HCT116 (cell line): Measurements from ENCODE around the gene C1orf116. TPM values are rescaled to one million over a fixed set of nuclear protein-coding genes. Genes with fewer than 3 reads are reported as not detected.

Experiments used
- ATAC-seq: fragments of 200-7000 bp; cut with Tn5 transposase; 2 replicates; pipeline ENCODE4 v1.9.1; 2020; ENCODE audit warnings: mild to moderate bottlenecking, moderate library complexity
- BruUV-seq: library from RNA; stranded (reverse); fragments of 400-500 nt; replicated peaks from 2 replicates; lab custom pipeline; 2021; lab: Mats Ljungman, UMichigan
- CTCF ChIA-PET: fragments of 300-600 bp; sonication (Branson Sonifier 250); formaldehyde crosslinking; loops from one replicate; lab custom pipeline; 2021; ENCODE audit warnings: antibody characterized with exemption; lab: Charles Lee
- POLR2A ChIA-PET: fragments of 300-600, 350-600 bp; sonication (Branson Sonifier 250); formaldehyde crosslinking; loops from one replicate; lab custom pipeline; 2021; ENCODE audit warnings: antibody characterized with exemption; lab: Charles Lee
- RAD21 ChIA-PET, 2 experiments: fragments of 300-600 bp; sonication (Branson Sonifier 250); formaldehyde crosslinking; loops; one replicate each; lab custom pipeline; 2023; ENCODE audit warnings: low total read pairs in 2 of 2; ENCODE audit not compliant: uncharacterized antibody in 2 of 2, unreplicated experiment in 2 of 2, low non-redundant PET in 1 of 2; lab: Charles Lee
- DNase-seq: peaks from one replicate; pipeline ENCODE4 v3.0.0-alpha.2; 2010; ENCODE audit warnings: low read depth, low spot score
- H2AFZ ChIP-seq: fragments of 200-600 bp; shearing (Covaris generic), sonication (generic); 2 replicates; pipeline ENCODE4 v1.6.1; 2017; ENCODE audit warnings: low read depth, mixed run types, mixed read lengths, antibody characterized with exemption, low read length; ENCODE audit not compliant: poor library complexity, severe bottlenecking
- H3K27ac ChIP-seq: 2 replicates; pipeline ENCODE4 v1.5.1; 2012; ENCODE audit warnings: low read depth, low read length
- H3K27me3 ChIP-seq: fragments of 200-600 bp; sonication (generic); 2 replicates; pipeline ENCODE4 v1.6.1; 2016; ENCODE audit warnings: mixed run types, low read length, mixed read lengths; ENCODE audit not compliant: insufficient read depth
- H3K36me3 ChIP-seq, 2 experiments: fragments of 200-500 bp in 1 of 2; fragments of 200-600 bp in 1 of 2; sonication (Bioruptor generic) in 1 of 2; sonication (generic) in 1 of 2; 2 replicates each; pipeline versions ENCODE4 v1.5.1 to v1.6.1; 2014 to 2016; ENCODE audit warnings: low read length in 2 of 2, inconsistent platforms in 1 of 2, mixed read lengths in 1 of 2, mixed run types in 1 of 2; ENCODE audit not compliant: insufficient read depth in 2 of 2, control insufficient read depth in 1 of 2
- H3K4me1 ChIP-seq, 2 experiments: fragments of 200-600 bp in 1 of 2; sonication (generic) in 1 of 2; 2 replicates each; pipeline versions ENCODE4 v1.5.1 to v1.6.1; 2012 to 2017; ENCODE audit warnings: low read length in 2 of 2, inconsistent platforms in 1 of 2, mild to moderate bottlenecking in 1 of 2, mixed read lengths in 1 of 2, mixed run types in 1 of 2, moderate library complexity in 1 of 2; ENCODE audit not compliant: insufficient read depth in 2 of 2, control insufficient read depth in 1 of 2
- H3K4me2 ChIP-seq: fragments of 200-600 bp; sonication (generic); 2 replicates; pipeline ENCODE4 v1.6.1; 2017; ENCODE audit warnings: mixed run types, low read length, mixed read lengths
- H3K4me3 ChIP-seq, 2 experiments: fragments of 200-600 bp in 1 of 2; sonication (generic) in 1 of 2; replicated peaks in 1 of 2; 2 replicates each; pipeline ENCODE4 v1.5.1; 2011 to 2016; ENCODE audit warnings: low read length in 2 of 2, control low read depth in 1 of 2, low read depth in 1 of 2, mild to moderate bottlenecking in 1 of 2, mixed read lengths in 1 of 2, mixed run types in 1 of 2
- H3K79me2 ChIP-seq: fragments of 200-600 bp; sonication (generic); 2 replicates; pipeline ENCODE4 v1.6.1; 2017; ENCODE audit warnings: mild to moderate bottlenecking, mixed run types, low read length, moderate library complexity, mixed read lengths; ENCODE audit not compliant: insufficient read depth
- H3K9ac ChIP-seq: fragments of 200-600 bp; sonication (generic); 2 replicates; pipeline ENCODE4 v1.6.1; 2016; ENCODE audit warnings: low read length, mixed read lengths
- H3K9me2 ChIP-seq: fragments of 200-600 bp; sonication (generic), shearing (Covaris generic); 2 replicates; pipeline ENCODE4 v1.6.1; 2017; ENCODE audit warnings: mixed run types, mild to moderate bottlenecking, moderate library complexity; ENCODE audit not compliant: insufficient read depth
- H3K9me3 ChIP-seq, 2 experiments: fragments of 200-500 bp in 1 of 2; fragments of 200-600 bp in 1 of 2; sonication (Bioruptor generic) in 1 of 2; sonication (generic) in 1 of 2; 2 replicates each; pipeline ENCODE4 v1.6.1; 2014 to 2017; ENCODE audit warnings: low read length in 2 of 2, mixed read lengths in 2 of 2, inconsistent platforms in 1 of 2, low read depth in 1 of 2, mild to moderate bottlenecking in 1 of 2, mixed run types in 1 of 2, moderate library complexity in 1 of 2; ENCODE audit not compliant: control insufficient read depth in 1 of 2, insufficient read depth in 1 of 2
- H4K20me1 ChIP-seq: fragments of 200-600 bp; sonication (generic), shearing (Covaris generic); 2 replicates; pipeline ENCODE4 v1.6.1; 2017; ENCODE audit warnings: mixed run types, mild to moderate bottlenecking, moderate library complexity; ENCODE audit not compliant: insufficient read depth
- ATF3 ChIP-seq: IDR thresholded peaks from 2 replicates; pipeline ENCODE4 v1.6.1; 2012
- CBX3 ChIP-seq: IDR thresholded peaks from 2 replicates; pipeline ENCODE4 v1.6.1; 2012; ENCODE audit warnings: low read depth
- CEBPB ChIP-seq: IDR thresholded peaks from 2 replicates; pipeline ENCODE4 v1.6.1; 2012; ENCODE audit warnings: low read depth
- ELF1 ChIP-seq: IDR thresholded peaks from 2 replicates; pipeline ENCODE4 v1.6.1; 2012; ENCODE audit warnings: low read depth, borderline replicate concordance
- EZH2 ChIP-seq: fragments of 200-600 bp; sonication (generic); IDR thresholded peaks from 2 replicates; pipeline ENCODE4 v1.6.1; 2017; ENCODE audit warnings: antibody characterized with exemption, mixed run types
- FOSL1 ChIP-seq: IDR thresholded peaks from 2 replicates; pipeline ENCODE4 v1.6.1; 2012; ENCODE audit warnings: low read depth
- JUND ChIP-seq: IDR thresholded peaks from 2 replicates; pipeline ENCODE4 v1.6.1; 2012
- POLR2A ChIP-seq: IDR thresholded peaks from 2 replicates; pipeline ENCODE4 v1.7.0; 2011; ENCODE audit warnings: borderline replicate concordance; ENCODE audit not compliant: insufficient read depth, insufficient read length; ENCODE audit errors: extremely low read depth
- POLR2AphosphoS5 ChIP-seq: IDR thresholded peaks from 2 replicates; pipeline ENCODE4 v1.6.1; 2011; ENCODE audit warnings: mild to moderate bottlenecking, low read depth, low read length, moderate library complexity
- RAD21 ChIP-seq: IDR thresholded peaks from 2 replicates; pipeline ENCODE4 v1.6.1; 2012; ENCODE audit warnings: low read depth, mild to moderate bottlenecking
- REST ChIP-seq: IDR thresholded peaks from 2 replicates; pipeline ENCODE4 v1.6.1; 2012; ENCODE audit warnings: low read depth
- SIN3A ChIP-seq: IDR thresholded peaks from 2 replicates; pipeline ENCODE4 v1.6.1; 2012; ENCODE audit warnings: low read depth
- SP1 ChIP-seq: IDR thresholded peaks from 2 replicates; pipeline ENCODE4 v1.6.1; 2012; ENCODE audit warnings: low read depth
- SRF ChIP-seq: IDR thresholded peaks from 2 replicates; pipeline ENCODE4 v1.6.1; 2012; ENCODE audit warnings: low read depth
- TCF7L2 ChIP-seq: IDR thresholded peaks from 2 replicates; pipeline ENCODE4 v1.7.0; 2011; ENCODE audit warnings: borderline replicate concordance, inconsistent platforms; ENCODE audit not compliant: insufficient read depth, insufficient read length; ENCODE audit errors: extremely low read depth
- ZNF274 ChIP-seq: fragments of 200-500 bp; sonication (Bioruptor generic); IDR thresholded peaks from 2 replicates; pipeline ENCODE4 v1.6.1; 2014; ENCODE audit warnings: mild to moderate bottlenecking, low read depth, low read length, inconsistent platforms
- intact Hi-C: fragments of 100-400 bp; cut with micrococcal nuclease; formaldehyde crosslinking; loops from 2 replicates; pipeline ENCODE4 v1.10.0; 2022
- total RNA-seq: library from RNA; stranded (reverse); gene quantifications from one replicate; pipeline ENCODE4 v1.2.1, GENCODE V29; 2021; ENCODE audit not compliant: unreplicated experiment
- TF ChIP-seq, protein P1 (sequence below): IDR thresholded peaks from 2 replicates; pipeline ENCODE4 v1.6.1; 2011; ENCODE audit warnings: mild to moderate bottlenecking, low read length, moderate library complexity; ENCODE audit not compliant: insufficient replicate concordance; ENCODE audit errors: extremely low read depth
- TF ChIP-seq, protein P2 (sequence below), 3 experiments: fragments of 200-600 bp in 1 of 3; sonication (generic) in 1 of 3; IDR thresholded peaks in 2 of 3; conservative IDR thresholded peaks in 1 of 3; 2 replicates each; pipeline ENCODE4 v1.5.1; 2012 to 2017; ENCODE audit warnings: low read depth in 2 of 3, low read length in 2 of 3, antibody characterized with exemption in 1 of 3, borderline replicate concordance in 1 of 3, control low read depth in 1 of 3, mild to moderate bottlenecking in 1 of 3, mixed read lengths in 1 of 3, mixed run types in 1 of 3, moderate library complexity in 1 of 3; ENCODE audit not compliant: insufficient read depth in 1 of 3

Gene C1orf116
- total RNA-seq, 1 experiment from 2014 or later: 3.6 TPM

DNA sequence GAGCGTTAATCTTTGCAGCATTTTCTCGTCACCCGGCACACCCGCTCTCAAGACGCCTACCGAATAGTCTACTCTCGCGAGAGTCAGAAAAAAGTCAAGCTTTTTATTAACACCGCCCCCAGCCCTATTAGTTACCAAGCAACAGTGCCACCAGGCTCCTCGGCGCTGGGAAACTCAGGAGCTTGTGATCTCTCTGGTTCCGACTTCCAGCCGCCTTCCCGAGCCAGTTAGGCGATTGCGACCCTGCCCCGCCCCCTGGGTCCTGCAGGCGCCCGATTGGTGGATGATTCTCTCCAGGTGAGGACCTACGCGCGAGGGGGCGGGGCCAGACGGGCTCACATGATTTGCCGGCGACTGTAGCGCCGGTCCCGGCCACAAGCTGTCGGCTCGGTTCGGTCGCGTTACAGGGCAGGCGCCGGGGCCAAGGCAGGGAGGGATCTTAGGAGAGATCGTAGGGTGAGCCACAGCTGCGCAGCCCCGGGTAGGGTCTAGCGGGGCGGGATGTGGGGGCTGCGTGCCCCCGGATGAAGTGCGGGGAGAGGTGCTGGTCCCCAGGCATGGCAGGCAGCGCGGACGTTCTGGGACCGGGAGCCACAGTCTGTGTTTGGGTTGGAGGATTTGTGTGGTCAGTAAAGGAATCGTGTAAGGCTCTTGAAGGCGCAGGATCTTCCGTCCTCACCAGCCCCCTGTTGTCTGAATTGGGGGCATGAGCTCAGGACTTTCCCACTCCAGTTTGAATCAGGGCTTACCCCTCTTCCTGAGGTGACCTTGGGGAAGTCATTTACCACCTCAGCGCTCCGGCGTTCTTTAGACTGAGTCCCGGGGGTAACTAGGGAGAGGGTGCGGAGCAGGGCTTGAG is 20.6 kb upstream of the C1orf116 start, which contains the start of gene PFKFB2:
PFKFB2 (plus strand) TSS at position 365 of the 859 bp plus-strand sequence. CDS start 1,443 bp downstream, outside the sequence.
- Histone ChIP-seq H2AFZ (no peak within 1 kb of the TSS), H3K27ac (peak within 1 kb of the TSS; percentile 85), H3K27me3 (no peaks in the 10 kb centered on the region), H3K4me1 (peaks cover 11 to 29% of the 10 kb centered on the region in 2 experiments), H3K36me3 (peaks cover 5 to 12% of the 10 kb centered on the region in 2 experiments; a peak in 2 of 4 replicates), H3K79me2 (peaks cover 27% of the 10 kb centered on the region), H3K9me3 (no peaks in the 10 kb centered on the region), H3K4me2 (peak within 1 kb of the TSS; percentile 73), H3K9me2 (no peaks in the 10 kb centered on the region), H3K9ac (peak within 1 kb of the TSS; percentile 96), H3K4me3 (peak within 1 kb of the TSS; percentile 88 to 90), H4K20me1 (peaks cover 8% of the 10 kb centered on the region; the same call in 1 of the 2 replicates)
- ChIA-PET POLR2A (interaction anchor here (0.6 to 1.8 kb wide), 12 partner anchors 16 to 418 kb away, joined by 3 to 9 read pairs (median 4); partner anchors contain the start of genes C1orf116 and DYRK3), CTCF (interaction anchor here (0.6 to 2.1 kb wide), 7 partner anchors 49 to 564 kb away, joined by 3 to 13 read pairs (median 3); no protein-coding TSS in a partner anchor), RAD21 (interaction anchor here in 1 of 2 experiments (1.3 kb wide), 1 partner anchor 21 kb away, joined by 3 read pairs; the partner anchor contains the start of gene C1orf116)
- peak; percentile 89 for ATAC-seq
- intact Hi-C loops: no loop called here
- peak; percentile 99 for DNase-seq
- BruUV-seq: TSS peak; percentile 72
- peak; percentile 72 for TF ChIP-seq POLR2A
- TF ChIP-seq RAD21: no peak
- TF ChIP-seq EZH2: no peak
- TF ChIP-seq SP1: peak; percentile 89
- no peak for TF ChIP-seq REST
- TF ChIP-seq FOSL1: no peak
- TF ChIP-seq, protein P1, sequence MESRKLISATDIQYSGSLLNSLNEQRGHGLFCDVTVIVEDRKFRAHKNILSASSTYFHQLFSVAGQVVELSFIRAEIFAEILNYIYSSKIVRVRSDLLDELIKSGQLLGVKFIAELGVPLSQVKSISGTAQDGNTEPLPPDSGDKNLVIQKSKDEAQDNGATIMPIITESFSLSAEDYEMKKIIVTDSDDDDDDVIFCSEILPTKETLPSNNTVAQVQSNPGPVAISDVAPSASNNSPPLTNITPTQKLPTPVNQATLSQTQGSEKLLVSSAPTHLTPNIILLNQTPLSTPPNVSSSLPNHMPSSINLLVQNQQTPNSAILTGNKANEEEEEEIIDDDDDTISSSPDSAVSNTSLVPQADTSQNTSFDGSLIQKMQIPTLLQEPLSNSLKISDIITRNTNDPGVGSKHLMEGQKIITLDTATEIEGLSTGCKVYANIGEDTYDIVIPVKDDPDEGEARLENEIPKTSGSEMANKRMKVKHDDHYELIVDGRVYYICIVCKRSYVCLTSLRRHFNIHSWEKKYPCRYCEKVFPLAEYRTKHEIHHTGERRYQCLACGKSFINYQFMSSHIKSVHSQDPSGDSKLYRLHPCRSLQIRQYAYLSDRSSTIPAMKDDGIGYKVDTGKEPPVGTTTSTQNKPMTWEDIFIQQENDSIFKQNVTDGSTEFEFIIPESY: peak; percentile 97
- no peak for TF ChIP-seq ZNF274
- peak; percentile 78 for TF ChIP-seq CBX3
- TF ChIP-seq SRF: peak; percentile 6; the same call in 1 of the 2 replicates
- TF ChIP-seq ELF1: no peak
- peak; percentile 86 for TF ChIP-seq POLR2AphosphoS5
- no peak for TF ChIP-seq JUND
- TF ChIP-seq, protein P2, sequence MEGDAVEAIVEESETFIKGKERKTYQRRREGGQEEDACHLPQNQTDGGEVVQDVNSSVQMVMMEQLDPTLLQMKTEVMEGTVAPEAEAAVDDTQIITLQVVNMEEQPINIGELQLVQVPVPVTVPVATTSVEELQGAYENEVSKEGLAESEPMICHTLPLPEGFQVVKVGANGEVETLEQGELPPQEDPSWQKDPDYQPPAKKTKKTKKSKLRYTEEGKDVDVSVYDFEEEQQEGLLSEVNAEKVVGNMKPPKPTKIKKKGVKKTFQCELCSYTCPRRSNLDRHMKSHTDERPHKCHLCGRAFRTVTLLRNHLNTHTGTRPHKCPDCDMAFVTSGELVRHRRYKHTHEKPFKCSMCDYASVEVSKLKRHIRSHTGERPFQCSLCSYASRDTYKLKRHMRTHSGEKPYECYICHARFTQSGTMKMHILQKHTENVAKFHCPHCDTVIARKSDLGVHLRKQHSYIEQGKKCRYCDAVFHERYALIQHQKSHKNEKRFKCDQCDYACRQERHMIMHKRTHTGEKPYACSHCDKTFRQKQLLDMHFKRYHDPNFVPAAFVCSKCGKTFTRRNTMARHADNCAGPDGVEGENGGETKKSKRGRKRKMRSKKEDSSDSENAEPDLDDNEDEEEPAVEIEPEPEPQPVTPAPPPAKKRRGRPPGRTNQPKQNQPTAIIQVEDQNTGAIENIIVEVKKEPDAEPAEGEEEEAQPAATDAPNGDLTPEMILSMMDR (IDR thresholded peaks at IDR 0.05 in 2 of 3, conservative IDR thresholded peaks at IDR 0.05 in 1 of 3; ENCODE audit: borderline replicate concordance in 1 of 3, insufficient read depth in 1 of 3, low read depth in 2 of 3, low read length in 2 of 3): 0 out of 6 replicates have a peak, but pooled peaks of 1 of the 3 experiments have one; percentile 19
- TF ChIP-seq TCF7L2: peak; percentile 51
- no peak for TF ChIP-seq CEBPB
- peak; percentile 86 for TF ChIP-seq SIN3A
- TF ChIP-seq ATF3: no peak
